Measurements from ENCODE around the gene MGAT4A. TPM values are rescaled to one million over a fixed set of nuclear protein-coding genes. Genes with fewer than 3 reads are reported as not detected.
A peak's percentile ranks its signal among the peaks of the same experiment; 100 is the strongest.

The MGAT4A gene
- total and polyA plus RNA-seq, 7 donors: 3.0 to 12.3 (median 8.0) TPM

DNA sequence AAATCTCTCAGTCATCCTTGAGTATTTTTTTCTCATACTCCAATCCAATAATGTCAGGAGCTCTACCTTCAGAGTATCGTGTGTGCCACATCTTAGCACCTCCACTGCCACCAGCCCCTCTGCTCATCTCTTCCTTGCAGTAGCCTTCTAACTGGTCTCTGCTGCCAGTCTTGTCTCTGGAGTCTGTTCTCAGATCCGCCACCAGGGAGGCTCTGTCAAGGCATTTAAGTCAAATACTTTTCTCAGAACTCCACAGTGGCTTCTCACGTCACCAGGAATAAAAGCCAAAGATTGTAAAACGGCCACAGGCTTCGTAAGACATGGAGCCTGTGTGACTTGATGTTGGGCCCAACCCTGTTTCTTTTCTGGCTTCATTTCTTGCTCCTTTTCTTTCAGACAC is 115.5 kb downstream of the MGAT4A start:
- H3K27me3 ChIP-seq (ENCODE audit: insufficient read depth in 3 of 3, low read length in 2 of 3): no peaks in the 10 kb centered on the region
- ATAC-seq (peak in 1 of 4 donors; percentile 46), DNase-seq (no peak)
- WGBS, 3 donors: 57 to 82% (median 65%) methylated on average over 5 of the region's 5 CpGs
- H3K27ac ChIP-seq: no peak overlapping the region
- peaks cover 12% of the 10 kb centered on the region for H3K4me1 ChIP-seq
- H3K9me3 ChIP-seq: no peaks in the 10 kb centered on the region
- intact Hi-C loops (cut with DNase I): loop anchor here in 1 of 2 donors (10.0 kb wide), 1 partner anchor 539 kb away; the partner anchor contains the start of genes LIPT1 and TSGA10
- peaks cover 10 to 100% of the 10 kb centered on the region in 2 donors for H3K36me3 ChIP-seq (ENCODE audit: insufficient read depth in 1 of 2, low read depth in 1 of 2)
- H3K4me3 ChIP-seq: no peak overlapping the region
- TF ChIP-seq, protein P1, sequence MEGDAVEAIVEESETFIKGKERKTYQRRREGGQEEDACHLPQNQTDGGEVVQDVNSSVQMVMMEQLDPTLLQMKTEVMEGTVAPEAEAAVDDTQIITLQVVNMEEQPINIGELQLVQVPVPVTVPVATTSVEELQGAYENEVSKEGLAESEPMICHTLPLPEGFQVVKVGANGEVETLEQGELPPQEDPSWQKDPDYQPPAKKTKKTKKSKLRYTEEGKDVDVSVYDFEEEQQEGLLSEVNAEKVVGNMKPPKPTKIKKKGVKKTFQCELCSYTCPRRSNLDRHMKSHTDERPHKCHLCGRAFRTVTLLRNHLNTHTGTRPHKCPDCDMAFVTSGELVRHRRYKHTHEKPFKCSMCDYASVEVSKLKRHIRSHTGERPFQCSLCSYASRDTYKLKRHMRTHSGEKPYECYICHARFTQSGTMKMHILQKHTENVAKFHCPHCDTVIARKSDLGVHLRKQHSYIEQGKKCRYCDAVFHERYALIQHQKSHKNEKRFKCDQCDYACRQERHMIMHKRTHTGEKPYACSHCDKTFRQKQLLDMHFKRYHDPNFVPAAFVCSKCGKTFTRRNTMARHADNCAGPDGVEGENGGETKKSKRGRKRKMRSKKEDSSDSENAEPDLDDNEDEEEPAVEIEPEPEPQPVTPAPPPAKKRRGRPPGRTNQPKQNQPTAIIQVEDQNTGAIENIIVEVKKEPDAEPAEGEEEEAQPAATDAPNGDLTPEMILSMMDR (IDR thresholded peaks at IDR 0.05): no peak

DNA sequence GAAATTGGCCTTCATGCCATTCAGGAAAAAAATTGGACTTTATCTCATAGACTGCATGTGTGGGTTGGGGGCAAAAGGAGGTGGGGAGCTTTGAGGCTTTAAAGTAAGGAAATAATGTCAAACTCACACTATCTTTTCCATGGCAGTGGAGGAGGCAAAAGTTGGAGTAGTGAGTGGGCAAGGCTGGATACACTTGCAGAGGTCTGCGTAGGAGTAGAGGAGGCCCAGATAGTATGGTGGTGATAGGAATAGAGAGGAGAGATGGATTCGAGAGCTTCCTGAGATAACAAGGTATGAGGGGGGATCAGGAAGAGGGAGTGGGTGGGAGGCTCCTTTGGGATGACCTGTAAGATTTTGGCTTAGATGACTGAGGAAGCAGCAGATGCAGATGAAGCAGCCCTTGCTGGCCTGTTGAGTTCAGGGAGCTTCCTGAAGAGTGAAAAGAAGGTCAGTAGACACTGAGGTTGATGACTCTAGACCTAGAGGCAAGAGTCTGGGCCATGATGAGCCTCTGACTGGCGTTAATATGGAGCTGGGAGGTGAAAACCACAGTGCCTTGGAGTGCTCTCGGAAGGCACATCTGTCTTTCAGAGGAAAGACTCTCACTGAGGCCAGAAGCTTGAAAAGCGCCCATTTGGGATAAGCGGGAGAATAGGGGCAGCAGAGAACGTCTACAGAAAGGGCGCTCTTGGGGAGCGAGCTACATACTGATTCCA is 116.8 kb downstream of the MGAT4A start:
- Histone ChIP-seq H3K9me3 (no peaks in the 10 kb centered on the region), H3K27ac (no peak overlapping the region), H3K27me3 (ENCODE audit: insufficient read depth in 3 of 3, low read length in 2 of 3) (no peaks in the 10 kb centered on the region), H3K4me3 (no peak overlapping the region), H3K4me1 (peaks cover 24% of the 10 kb centered on the region), H3K36me3 (ENCODE audit: insufficient read depth in 1 of 2, low read depth in 1 of 2) (peaks cover 10 to 94% of the 10 kb centered on the region in 2 donors)
- TF ChIP-seq, protein P1 (IDR thresholded peaks at IDR 0.05): no peak
- ATAC-seq (no peak), DNase-seq (no peak)
- WGBS, 3 donors: 93 to 96% (median 95%) methylated on average over 9 of the region's 9 CpGs
- intact Hi-C loops (cut with DNase I): loop anchor here in 1 of 2 donors (10.0 kb wide), 1 partner anchor 541 kb away; the partner anchor contains the start of genes LIPT1 and TSGA10

DNA sequence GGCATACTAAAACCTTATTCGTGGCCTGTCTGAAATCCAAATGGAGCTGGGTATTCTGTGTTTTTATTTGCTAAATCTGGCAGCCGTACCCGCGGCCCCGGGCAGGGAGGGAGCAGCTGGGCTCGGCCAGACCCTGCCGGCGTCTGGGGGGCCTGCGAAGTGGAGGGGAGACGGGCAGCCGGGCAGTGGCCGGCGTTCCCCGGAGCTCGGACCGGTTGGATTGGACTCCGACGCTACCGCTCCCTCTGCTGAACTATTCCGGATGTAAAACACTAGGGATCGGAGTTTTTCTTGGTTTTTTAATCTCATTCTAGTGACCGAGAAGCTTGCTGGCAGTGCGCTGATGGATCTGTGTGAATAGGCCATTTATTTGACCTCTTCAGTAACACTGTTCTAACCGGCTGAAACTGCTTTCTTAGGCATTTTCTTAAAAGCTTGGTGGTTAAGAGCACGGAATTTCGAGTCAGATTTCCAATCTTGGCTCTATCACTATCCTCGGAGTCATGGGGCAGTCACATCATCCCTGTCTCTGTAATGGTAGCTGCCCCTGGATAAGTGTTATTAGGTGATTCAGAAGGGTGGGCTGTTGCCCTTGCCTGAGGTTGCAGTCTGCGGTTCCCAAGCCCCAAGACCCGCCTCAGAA is 121.8 kb downstream of the MGAT4A start:
- ATAC-seq (peak; percentile 23 to 53 (median 42)), DNase-seq (no peak)
- H3K36me3 ChIP-seq (ENCODE audit: insufficient read depth in 1 of 2, low read depth in 1 of 2): peaks cover 3 to 43% of the 10 kb centered on the region in 2 donors
- H3K27me3 ChIP-seq (ENCODE audit: insufficient read depth in 3 of 3, low read length in 2 of 3): no peaks in the 10 kb centered on the region
- H3K4me3 ChIP-seq: peak overlapping the region; percentile 98
- TF ChIP-seq, protein P1 (IDR thresholded peaks at IDR 0.05): no peak
- intact Hi-C loops (cut with DNase I): loop anchor here in 1 of 2 donors (10.0 kb wide), 1 partner anchor 194 kb away; no protein-coding TSS in a partner anchor
- H3K27ac ChIP-seq: peak overlapping the region; percentile 99
- no peaks in the 10 kb centered on the region for H3K9me3 ChIP-seq
- H3K4me1 ChIP-seq: peaks cover 49% of the 10 kb centered on the region
- 1 to 2% (median 1%) methylated on average over 29 of the region's 29 CpGs for WGBS, 3 donors

DNA sequence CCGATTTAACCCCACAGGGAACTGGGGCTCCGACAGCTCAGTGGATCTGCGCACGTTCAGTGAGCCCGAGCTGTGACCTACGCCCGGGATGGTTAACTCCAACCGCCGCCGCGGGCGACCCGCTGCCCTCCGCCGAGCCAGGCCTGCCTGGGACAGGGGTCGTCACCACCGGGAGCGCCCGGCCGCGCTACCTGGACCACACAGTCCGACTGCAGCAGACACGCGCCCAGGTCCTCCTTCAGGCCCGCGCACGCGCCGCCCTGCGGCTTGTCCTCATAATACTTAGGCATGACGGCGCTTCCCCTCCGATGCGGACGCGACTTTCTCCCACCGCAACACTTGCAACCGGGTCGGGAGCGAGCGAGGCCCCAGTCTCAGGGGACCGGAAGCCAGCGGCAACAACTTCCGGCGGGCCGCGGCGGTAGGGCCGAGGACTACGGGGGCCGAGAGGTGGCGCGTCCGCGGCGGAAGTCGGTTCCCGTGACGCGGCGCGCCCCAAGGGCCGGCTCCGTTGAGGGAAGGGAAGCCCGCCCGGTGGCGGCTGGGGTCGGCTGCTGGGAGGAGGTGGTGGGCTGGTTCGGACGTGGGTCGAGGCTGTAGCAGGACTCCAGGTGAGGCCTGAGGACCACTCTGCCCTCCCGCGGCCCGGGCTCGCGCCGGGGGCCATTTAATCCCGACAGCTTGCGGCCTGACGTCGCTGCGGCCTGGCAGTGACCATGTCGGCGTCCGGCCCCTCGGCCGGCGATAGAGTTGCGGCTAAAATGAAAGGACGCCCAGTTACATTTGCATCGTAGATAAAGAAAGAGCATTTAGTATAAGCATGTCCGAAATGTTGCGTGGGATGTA is 122.6 kb downstream of the MGAT4A start, which contains the start of the genes COA5 and UNC50:
TSS of gene COA5 (minus strand) at position 397 of the 846 bp plus-strand sequence. CDS start at position 290, 107 bp downstream.
TSS of gene UNC50 (plus strand) at position 474 of the 846 bp plus-strand sequence. CDS start 1,171 bp downstream, outside the sequence.
- peak; percentile 93 to 95 for DNase-seq
- Histone ChIP-seq H3K9me3 (no peaks in the 10 kb centered on the region), H3K27ac (peak within 1 kb of the TSS; percentile 99), H3K36me3 (ENCODE audit: insufficient read depth in 1 of 2, low read depth in 1 of 2) (peaks cover 3 to 43% of the 10 kb centered on the region in 2 donors), H3K27me3 (ENCODE audit: insufficient read depth in 3 of 3, low read length in 2 of 3) (no peaks in the 10 kb centered on the region), H3K4me1 (peaks cover 49% of the 10 kb centered on the region), H3K4me3 (peak within 1 kb of the TSS; percentile 98)
- intact Hi-C loops (cut with DNase I): loop anchor here in 1 of 2 donors (10.0 kb wide), 1 partner anchor 194 kb away; no protein-coding TSS in a partner anchor
- WGBS, 3 donors: 0 to 1% (median 1%) methylated on average over 71 to 93 of the region's 93 CpGs
- TF ChIP-seq, protein P1 (IDR thresholded peaks at IDR 0.05): no peak
- ATAC-seq: peak; percentile 97 to 98 (median 98)

Measured in psoas muscle (tissue), 8 donors.